HG03159 (cell line): ENCODE measurements around the gene GJE1.
"Not testable (repeated sequence)": the region's sequence is repeated elsewhere in the genome, so short reads cannot be mapped to it uniquely, and the experiment has no call there.

Experiments used
- ATAC-seq: cut with Tn5 transposase; IDR thresholded peaks from one replicate; pipeline ENCODE4 v1.9.1; 2021; ENCODE audit warnings: mild to moderate bottlenecking, moderate library complexity; ENCODE audit not compliant: unreplicated experiment

The GJE1 gene

GRCh38 chr6:142132625-142133024 is at the start of gene GJE1:
Gene GJE1, plus strand, starts transcription at chr6:142132925. Its CDS starts 234 bp downstream, at chr6:142133159.
- no peak for ATAC-seq

- ATAC-seq: no peak
These were observed 44.5 kb upstream of the GJE1 start for GRCh38 chr6:142087950-142088857.

- ATAC-seq: no peak
These were observed 43.9 kb upstream of the GJE1 start for GRCh38 chr6:142088858-142089216.

- not testable (repeated sequence) for ATAC-seq
These were observed 27.9 kb upstream of the GJE1 start for GRCh38 chr6:142104820-142105219.

GRCh38 chr6:142110820-142111219 is 21.9 kb upstream of the GJE1 start:
- not testable (repeated sequence) for ATAC-seq

- peak; percentile 81 for ATAC-seq
These were observed 20.2 kb upstream of the GJE1 start for GRCh38 chr6:142112451-142113061.

GRCh38 chr6:142117366-142117765 is 15.4 kb upstream of the GJE1 start:
- ATAC-seq: no peak

- ATAC-seq: no peak
These were observed 14.4 kb upstream of the GJE1 start for GRCh38 chr6:142118328-142118727.

- ATAC-seq: no peak
These were observed 13.8 kb upstream of the GJE1 start for GRCh38 chr6:142118925-142119324.

- ATAC-seq: no peak
These were observed 11.4 kb upstream of the GJE1 start for GRCh38 chr6:142121342-142121741.

- no peak for ATAC-seq
These were observed 1.9 kb upstream of the GJE1 start for GRCh38 chr6:142130814-142131213.

GRCh38 chr6:142138876-142139275 is 6.2 kb downstream of the GJE1 start:
- no peak for ATAC-seq

GRCh38 chr6:142141531-142141930 is 8.8 kb downstream of the GJE1 start:
- not testable (repeated sequence) for ATAC-seq

- peak; percentile 100 for ATAC-seq
These were observed 14.3 kb downstream of the GJE1 start, which contains the start of the genes NMBR and VTA1 for GRCh38 chr6:142146828-142147662. Gene NMBR, minus strand, starts transcription at chr6:142147122. Its CDS starts 58,464 bp downstream, at chr6:142088658. Gene VTA1, plus strand, starts transcription at chr6:142147263. Its CDS starts 25 bp downstream, at chr6:142147288.

- no peak for ATAC-seq
These were observed 20.0 kb downstream of the GJE1 start for GRCh38 chr6:142152746-142153145.

- ATAC-seq: no peak
These were observed 20.5 kb downstream of the GJE1 start for GRCh38 chr6:142153196-142153595.

GRCh38 chr6:142154336-142154735 is 21.6 kb downstream of the GJE1 start:
- ATAC-seq: no peak

GRCh38 chr6:142155091-142155490 is 22.4 kb downstream of the GJE1 start:
- ATAC-seq: no peak

GRCh38 chr6:142155895-142156757 is 23.4 kb downstream of the GJE1 start:
- ATAC-seq: peak; percentile 54

- ATAC-seq: not testable (repeated sequence)
These were observed 24.0 kb downstream of the GJE1 start for GRCh38 chr6:142156758-142157068.
